ENCODE data around the gene CNGB1. TPM values are rescaled to one million over a fixed set of nuclear protein-coding genes. Genes with fewer than 3 reads are reported as not detected.

CNGB1 gene
- total RNA-seq, 1 donor from 2014 or later = not detected

DNA sequence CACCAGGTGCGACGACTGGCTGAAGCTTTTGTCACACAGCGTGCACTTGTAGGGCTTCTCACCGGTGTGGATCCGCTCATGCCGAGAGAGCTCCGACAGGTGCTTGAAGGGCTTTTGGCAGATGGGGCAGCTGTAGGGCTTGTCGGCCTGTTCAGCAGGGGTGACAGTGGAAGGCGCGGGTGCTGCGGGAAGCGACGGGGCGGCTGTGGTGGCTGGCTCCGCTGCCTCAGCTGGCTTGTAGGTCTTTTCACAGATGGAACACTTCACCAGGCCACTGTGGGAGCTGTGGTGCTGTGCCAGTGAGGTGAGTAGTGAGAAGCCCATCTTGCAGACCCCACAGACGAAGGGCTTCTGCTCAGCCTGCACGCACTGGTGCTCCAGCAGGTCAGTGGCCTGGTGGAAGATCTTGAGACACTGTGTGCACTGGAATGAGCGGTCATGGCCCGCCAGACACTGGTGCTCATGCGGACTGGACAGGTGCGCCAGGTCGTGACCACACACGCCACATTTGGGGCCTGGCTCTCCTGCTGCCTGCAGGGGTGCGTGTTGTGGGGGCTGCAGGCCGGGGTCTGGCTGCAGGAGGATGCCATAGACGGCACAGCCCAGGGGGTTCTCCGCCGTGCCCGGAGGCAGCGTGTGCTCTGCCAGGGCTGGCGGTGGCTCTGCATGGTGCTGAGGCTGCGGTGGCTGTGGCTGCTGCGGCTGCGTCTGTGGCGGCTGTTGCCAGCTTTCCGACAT is 26.8 kb upstream of the CNGB1 start:
- DNase-seq (ENCODE audit: low spot score) = no peak
- Mint-ChIP-seq H3K4me1 (ENCODE audit: unreplicated experiment) (peaks cover 11% of the 10 kb centered on the region), H3K9me3 (ENCODE audit: unreplicated experiment) (no peaks in the 10 kb centered on the region), H3K36me3 (ENCODE audit: low read depth, unreplicated experiment) (peaks cover 18% of the 10 kb centered on the region), H3K27me3 (ENCODE audit: unreplicated experiment) (peaks cover 16% of the 10 kb centered on the region), H3K27ac (ENCODE audit: unreplicated experiment) (no peak overlapping the region), H3K4me3 (ENCODE audit: unreplicated experiment) (no peak overlapping the region)
- TF ChIP-seq CTCF (IDR thresholded peaks at IDR 0.05; ENCODE audit: unreplicated experiment) = no peak

DNA sequence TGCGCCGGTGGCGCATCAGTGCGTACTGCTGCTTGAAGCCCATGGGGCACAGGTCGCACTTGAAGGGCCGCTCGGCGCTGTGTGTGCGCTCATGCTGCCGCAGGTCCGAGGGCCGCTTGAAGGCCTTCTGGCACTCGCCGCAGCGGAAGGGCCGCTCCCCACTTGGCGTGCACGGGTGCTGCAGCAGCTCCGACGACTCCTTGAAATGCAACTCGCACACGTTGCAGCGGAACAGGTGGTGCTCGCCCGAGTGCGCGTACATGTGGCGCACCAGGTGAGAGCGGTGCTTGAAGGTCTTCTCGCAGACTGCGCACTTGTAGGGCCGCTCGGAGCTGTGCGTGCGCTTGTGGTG is 26.2 kb upstream of the CNGB1 start:
- H3K9me3 Mint-ChIP-seq (ENCODE audit: unreplicated experiment) = no peaks in the 10 kb centered on the region
- DNase-seq (ENCODE audit: low spot score) = no peak
- peaks cover 11% of the 10 kb centered on the region for H3K4me1 Mint-ChIP-seq (ENCODE audit: unreplicated experiment)
- no peak overlapping the region for H3K27ac Mint-ChIP-seq (ENCODE audit: unreplicated experiment)
- peaks cover 18% of the 10 kb centered on the region for H3K36me3 Mint-ChIP-seq (ENCODE audit: low read depth, unreplicated experiment)
- TF ChIP-seq CTCF (IDR thresholded peaks at IDR 0.05; ENCODE audit: unreplicated experiment) = no peak
- H3K27me3 Mint-ChIP-seq (ENCODE audit: unreplicated experiment) = peaks cover 18% of the 10 kb centered on the region
- H3K4me3 Mint-ChIP-seq (ENCODE audit: unreplicated experiment) = no peak overlapping the region

- H3K36me3 Mint-ChIP-seq (ENCODE audit: low read depth, unreplicated experiment) = peaks cover 18% of the 10 kb centered on the region
- no peak for DNase-seq (ENCODE audit: low spot score)
- no peak overlapping the region for H3K4me3 Mint-ChIP-seq (ENCODE audit: unreplicated experiment)
- no peak overlapping the region for H3K27ac Mint-ChIP-seq (ENCODE audit: unreplicated experiment)
- no peaks in the 10 kb centered on the region for H3K9me3 Mint-ChIP-seq (ENCODE audit: unreplicated experiment)
- H3K27me3 Mint-ChIP-seq (ENCODE audit: unreplicated experiment) = peaks cover 14% of the 10 kb centered on the region
- H3K4me1 Mint-ChIP-seq (ENCODE audit: unreplicated experiment) = peaks cover 11% of the 10 kb centered on the region
- no peak for TF ChIP-seq CTCF (IDR thresholded peaks at IDR 0.05; ENCODE audit: unreplicated experiment)
These were observed 25.7 kb upstream of the CNGB1 start for GRCh38 chr16:57996406-57997175.

DNA sequence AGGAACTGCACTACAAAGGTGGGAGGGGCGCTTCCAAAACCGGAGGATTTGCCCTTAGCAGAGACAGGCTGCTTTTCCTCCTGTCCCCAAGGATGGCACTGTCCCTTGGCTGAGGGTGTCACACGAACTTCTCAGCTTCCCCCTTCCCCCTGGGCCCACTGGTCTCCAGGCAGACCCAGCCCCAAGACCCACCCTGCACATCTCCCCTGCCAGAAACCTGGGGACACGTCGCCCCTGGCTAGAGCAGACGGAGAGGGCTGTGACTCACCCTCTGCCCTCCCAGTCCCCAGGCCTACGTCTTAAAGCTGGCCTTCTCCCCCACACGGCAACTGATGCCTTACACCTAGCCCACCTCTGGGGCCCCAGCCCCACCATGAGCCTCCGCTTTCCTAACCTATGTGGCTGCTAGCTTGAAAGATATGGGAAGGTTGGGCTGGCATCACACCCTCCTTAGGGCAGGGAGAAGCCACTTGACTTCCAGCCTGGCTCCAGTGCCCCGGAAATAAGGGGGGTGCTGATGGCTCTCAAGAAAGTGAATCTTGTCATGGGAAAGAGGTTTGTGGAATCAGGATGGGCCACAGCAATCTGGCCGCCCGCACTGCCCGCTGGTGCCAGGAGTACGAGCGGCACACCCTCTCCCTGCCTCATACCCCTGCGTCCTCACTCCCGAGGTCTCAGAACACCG is 24.9 kb upstream of the CNGB1 start:
- Mint-ChIP-seq H3K9me3 (ENCODE audit: unreplicated experiment) (no peaks in the 10 kb centered on the region), H3K4me1 (ENCODE audit: unreplicated experiment) (peaks cover 13% of the 10 kb centered on the region), H3K36me3 (ENCODE audit: low read depth, unreplicated experiment) (peaks cover 18% of the 10 kb centered on the region), H3K27ac (ENCODE audit: unreplicated experiment) (no peak overlapping the region), H3K27me3 (ENCODE audit: unreplicated experiment) (peaks cover 14% of the 10 kb centered on the region), H3K4me3 (ENCODE audit: unreplicated experiment) (no peak overlapping the region)
- no peak for DNase-seq (ENCODE audit: low spot score)
- no peak for TF ChIP-seq CTCF (IDR thresholded peaks at IDR 0.05; ENCODE audit: unreplicated experiment)
